ENCODE measurements around the gene NCL. TPM values are rescaled to one million over a fixed set of nuclear protein-coding genes. Genes with fewer than 3 reads are reported as not detected.

NCL gene
- polyA plus RNA-seq, 4 donors = 89.2 to 493 (median 192) TPM

Other genes with a start within 250 kb of the NCL start
- gene B3GNT7, start 68.8 kb downstream of the NCL start, polyA plus RNA-seq = 10 to 100 TPM; 13.8 to 44.6 (median 18.3) TPM
- gene NMUR1, start 66.0 kb upstream of the NCL start, polyA plus RNA-seq = 1 to 10 TPM in 1 of 4 donors, under 1 TPM in 2, not detected in 1; 0.60 to 1.4 (median 0.81) TPM
- not detected for gene TEX44, start 128.4 kb upstream of the NCL start, polyA plus RNA-seq
- 1,000 to 10,000 TPM; 1,019 to 2,156 (median 1,113) TPM for gene PTMA, start 244.0 kb upstream of the NCL start, polyA plus RNA-seq